ENCODE measurements around the gene TEDC2. TPM values are rescaled to one million over a fixed set of nuclear protein-coding genes. Genes with fewer than 3 reads are reported as not detected.

The TEDC2 gene
- total RNA-seq, 1 donor from 2014 or later, result 29.1 TPM

DNA sequence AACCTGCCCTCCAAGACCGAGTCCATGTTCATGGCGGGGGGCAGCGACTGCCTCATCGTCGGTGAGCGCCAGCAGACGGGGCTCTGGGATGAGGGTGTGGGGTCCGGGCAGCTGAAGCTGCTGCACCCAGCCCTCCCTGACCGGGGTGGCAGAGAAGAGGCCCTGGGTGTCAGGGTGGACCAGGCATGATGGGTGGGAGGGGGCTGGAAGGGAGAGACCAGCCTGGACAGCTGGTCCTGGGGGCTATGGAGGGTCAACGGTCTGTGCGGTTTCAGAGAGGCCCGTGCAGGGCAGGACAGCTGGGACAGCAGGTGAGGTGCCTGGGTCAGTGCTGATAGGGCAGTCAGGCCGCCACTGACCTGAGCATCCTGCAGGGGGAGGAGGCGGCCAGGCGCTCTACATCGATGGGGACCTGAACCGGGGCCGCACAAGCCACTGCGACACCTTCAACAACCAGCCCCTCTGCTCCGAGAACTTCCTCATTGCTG is 40.6 kb downstream of the TEDC2 start:
- peak; percentile 29 for DNase-seq (ENCODE audit: low spot score)
- H3F3A ChIP-seq (ENCODE audit: low read depth), result peaks cover 4% of the 10 kb centered on the region
- no peak overlapping the region for H3K4me3 Mint-ChIP-seq
- TF ChIP-seq EZH2phosphoT487 (IDR thresholded peaks at IDR 0.05) (no peak), EZH2 (IDR thresholded peaks at IDR 0.05) (no peak)
- TF ChIP-seq, protein P1, sequence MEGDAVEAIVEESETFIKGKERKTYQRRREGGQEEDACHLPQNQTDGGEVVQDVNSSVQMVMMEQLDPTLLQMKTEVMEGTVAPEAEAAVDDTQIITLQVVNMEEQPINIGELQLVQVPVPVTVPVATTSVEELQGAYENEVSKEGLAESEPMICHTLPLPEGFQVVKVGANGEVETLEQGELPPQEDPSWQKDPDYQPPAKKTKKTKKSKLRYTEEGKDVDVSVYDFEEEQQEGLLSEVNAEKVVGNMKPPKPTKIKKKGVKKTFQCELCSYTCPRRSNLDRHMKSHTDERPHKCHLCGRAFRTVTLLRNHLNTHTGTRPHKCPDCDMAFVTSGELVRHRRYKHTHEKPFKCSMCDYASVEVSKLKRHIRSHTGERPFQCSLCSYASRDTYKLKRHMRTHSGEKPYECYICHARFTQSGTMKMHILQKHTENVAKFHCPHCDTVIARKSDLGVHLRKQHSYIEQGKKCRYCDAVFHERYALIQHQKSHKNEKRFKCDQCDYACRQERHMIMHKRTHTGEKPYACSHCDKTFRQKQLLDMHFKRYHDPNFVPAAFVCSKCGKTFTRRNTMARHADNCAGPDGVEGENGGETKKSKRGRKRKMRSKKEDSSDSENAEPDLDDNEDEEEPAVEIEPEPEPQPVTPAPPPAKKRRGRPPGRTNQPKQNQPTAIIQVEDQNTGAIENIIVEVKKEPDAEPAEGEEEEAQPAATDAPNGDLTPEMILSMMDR (IDR thresholded peaks at IDR 0.05), result no peak
- no peaks in the 10 kb centered on the region for H3K9me3 ChIP-seq (ENCODE audit: low read depth)
- H3K79me2 ChIP-seq (ENCODE audit: low read depth), result no peaks in the 10 kb centered on the region
- peaks cover 6% of the 10 kb centered on the region for H3K4me1 ChIP-seq
- no peaks in the 10 kb centered on the region for H3K36me3 ChIP-seq
- no peak overlapping the region for H3K27ac Mint-ChIP-seq
- H3K4me2 ChIP-seq, result no peak overlapping the region
- no peaks in the 10 kb centered on the region for H3K9me3 Mint-ChIP-seq
- no peak overlapping the region for H2AFZ ChIP-seq (replicated peaks)
- H4K20me1 ChIP-seq (ENCODE audit: low read depth), result no peaks in the 10 kb centered on the region
- H3K27ac ChIP-seq, result no peak overlapping the region
- H3K27me3 ChIP-seq, result no peaks in the 10 kb centered on the region
- peaks cover 3% of the 10 kb centered on the region for H3K27me3 Mint-ChIP-seq (ENCODE audit: insufficient read depth, low read depth)
- no peak overlapping the region for H3K4me3 ChIP-seq
- peaks cover 3% of the 10 kb centered on the region for H3K4me1 Mint-ChIP-seq
- no peak overlapping the region for H3K9ac ChIP-seq
- H3K36me3 Mint-ChIP-seq, result peaks cover 3% of the 10 kb centered on the region

DNA sequence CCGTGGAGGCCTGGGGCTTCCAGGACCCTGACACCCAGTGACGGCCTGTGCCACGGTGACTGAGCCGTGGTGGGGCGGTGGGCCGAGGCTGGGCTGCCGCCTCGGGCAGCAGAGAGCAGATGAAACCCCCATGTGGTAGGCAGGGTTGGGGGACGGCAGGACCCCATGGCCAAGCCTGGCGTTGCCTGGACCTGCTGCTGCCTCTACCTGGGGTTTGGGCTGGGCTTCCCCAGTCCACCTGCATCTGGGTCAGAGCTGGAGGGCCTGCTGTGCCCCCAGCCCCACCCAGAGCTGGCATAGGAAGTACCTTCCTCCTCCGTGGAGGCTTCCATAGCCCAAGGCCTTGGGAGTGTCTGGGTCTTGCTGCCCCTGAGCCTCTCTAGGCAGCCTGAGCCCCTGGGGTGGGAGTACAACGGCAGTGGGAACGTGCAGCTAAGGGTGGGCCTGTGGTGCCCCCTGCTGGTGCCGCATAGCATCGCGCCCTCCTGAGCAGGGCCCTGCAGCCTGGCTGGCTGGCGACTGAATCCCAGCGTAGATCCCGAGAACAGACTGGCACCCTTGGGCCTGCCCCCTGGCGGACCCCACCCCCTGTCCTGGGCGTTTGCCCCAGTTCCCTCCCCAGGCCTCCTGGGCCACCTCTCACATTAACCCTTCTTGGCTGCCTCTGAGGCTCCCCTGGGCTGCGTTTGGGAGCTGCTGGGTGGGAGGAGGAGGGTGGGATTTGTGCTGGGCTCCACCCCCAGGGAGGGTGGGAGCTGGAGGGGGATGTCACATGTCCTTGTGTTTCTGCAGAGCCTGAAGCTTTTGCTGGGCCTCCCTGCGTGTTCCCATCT is 41.2 kb downstream of the TEDC2 start:
- no peaks in the 10 kb centered on the region for H3K27me3 ChIP-seq
- H3K9ac ChIP-seq, result no peak overlapping the region
- Mint-ChIP-seq H3K4me3 (peak overlapping the region; percentile 63), H3K9me3 (no peaks in the 10 kb centered on the region), H3K36me3 (peaks cover 3% of the 10 kb centered on the region), H3K27ac (no peak overlapping the region), H3K4me1 (peaks cover 3% of the 10 kb centered on the region), H3K27me3 (ENCODE audit: insufficient read depth, low read depth) (peaks cover 3% of the 10 kb centered on the region)
- H3K4me3 ChIP-seq, result peak overlapping the region; percentile 51
- no peak overlapping the region for H3K27ac ChIP-seq
- H3F3A ChIP-seq (ENCODE audit: low read depth), result peaks cover 4% of the 10 kb centered on the region
- H3K79me2 ChIP-seq (ENCODE audit: low read depth), result no peaks in the 10 kb centered on the region
- H4K20me1 ChIP-seq (ENCODE audit: low read depth), result no peaks in the 10 kb centered on the region
- H3K9me3 ChIP-seq (ENCODE audit: low read depth), result no peaks in the 10 kb centered on the region
- H3K36me3 ChIP-seq, result no peaks in the 10 kb centered on the region
- peak overlapping the region; percentile 90 for H2AFZ ChIP-seq (replicated peaks)
- peak; percentile 91 for DNase-seq (ENCODE audit: low spot score)
- peaks cover 6% of the 10 kb centered on the region for H3K4me1 ChIP-seq
- peak overlapping the region; percentile 83 for H3K4me2 ChIP-seq
- TF ChIP-seq, protein P1 (IDR thresholded peaks at IDR 0.05), result peak; percentile 99
- no peak for TF ChIP-seq EZH2 (IDR thresholded peaks at IDR 0.05)

DNA sequence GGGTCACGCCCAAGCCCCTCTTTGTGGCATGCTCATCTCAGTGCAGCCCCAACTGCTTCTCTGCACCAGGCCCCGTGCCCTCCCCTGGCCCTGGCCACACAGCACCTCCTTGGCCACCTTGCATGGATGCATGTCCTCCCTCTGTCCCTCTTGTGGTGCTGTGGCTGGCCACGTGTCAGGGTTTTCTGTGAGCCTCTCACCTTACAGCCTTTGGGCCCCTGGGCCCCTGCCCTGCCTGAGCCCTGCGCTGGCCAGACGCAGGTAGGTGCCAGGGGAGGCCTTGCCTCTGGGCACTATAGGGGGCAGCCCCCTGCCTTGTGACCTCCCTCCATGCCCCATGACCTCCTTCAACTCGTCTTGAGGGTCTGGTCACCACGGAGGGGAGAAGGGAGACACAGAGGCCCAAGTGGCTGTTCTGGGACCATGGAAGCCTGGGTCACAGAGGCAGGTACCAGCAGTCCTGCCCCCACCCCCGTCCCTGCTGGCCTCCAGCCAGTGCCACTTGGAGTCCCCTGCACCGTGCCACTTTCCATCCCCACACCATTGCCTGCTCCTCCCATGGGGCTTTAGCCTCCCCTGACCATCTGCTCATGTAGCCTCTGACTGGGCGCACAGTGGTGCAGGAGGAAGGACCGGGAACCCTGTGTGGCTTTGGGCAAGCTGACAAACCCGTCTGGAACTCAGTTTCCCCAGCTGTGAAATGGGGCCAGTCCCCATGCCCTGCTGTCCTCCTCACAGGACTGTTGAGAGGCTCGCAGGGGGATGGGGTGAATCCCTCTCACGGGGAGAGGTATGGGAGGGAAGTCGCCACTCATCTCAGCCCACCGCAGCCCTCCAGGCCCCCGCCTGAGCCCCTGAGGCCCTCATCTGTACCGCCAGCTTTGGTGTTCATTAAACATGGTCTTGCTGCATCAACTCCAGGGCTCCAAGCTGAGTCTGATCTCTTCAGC is 42.3 kb downstream of the TEDC2 start:
- Histone ChIP-seq H2AFZ (replicated peaks) (peak overlapping the region; percentile 90), H3K27ac (no peak overlapping the region), H3K27me3 (no peaks in the 10 kb centered on the region), H3K4me3 (peak overlapping the region; percentile 51), H3K9me3 (ENCODE audit: low read depth) (no peaks in the 10 kb centered on the region), H3K4me2 (peak overlapping the region; percentile 83), H3K36me3 (no peaks in the 10 kb centered on the region), H3F3A (ENCODE audit: low read depth) (peaks cover 4% of the 10 kb centered on the region), H4K20me1 (ENCODE audit: low read depth) (no peaks in the 10 kb centered on the region), H3K9ac (no peak overlapping the region), H3K79me2 (ENCODE audit: low read depth) (no peaks in the 10 kb centered on the region), H3K4me1 (peaks cover 6% of the 10 kb centered on the region)
- TF ChIP-seq, protein P1 (IDR thresholded peaks at IDR 0.05), result no peak
- TF ChIP-seq EZH2 (IDR thresholded peaks at IDR 0.05), result no peak
- TF ChIP-seq EZH2phosphoT487 (IDR thresholded peaks at IDR 0.05), result no peak
- Mint-ChIP-seq H3K27ac (no peak overlapping the region), H3K4me1 (peaks cover 3% of the 10 kb centered on the region), H3K9me3 (no peaks in the 10 kb centered on the region), H3K27me3 (ENCODE audit: insufficient read depth, low read depth) (peaks cover 3% of the 10 kb centered on the region), H3K4me3 (peak overlapping the region; percentile 63), H3K36me3 (peaks cover 3% of the 10 kb centered on the region)
- DNase-seq (ENCODE audit: low spot score), result no peak

Measured in neural progenitor cell (in vitro differentiated cells).